ENCODE results near the gene AGAP3.
"Not testable (repeated sequence)": the region's sequence is repeated elsewhere in the genome, so short reads cannot be mapped to it uniquely, and the experiment has no call there.

Gene AGAP3

GRCh38 chr7:151085691-151086620 is at the start of gene AGAP3:
Gene AGAP3, plus strand, starts transcription at chr7:151086475. Its CDS starts 267 bp downstream, at chr7:151086742.
- DNase-seq, result peak; percentile 79

GRCh38 chr7:151038951-151039849 is 47.1 kb upstream of the AGAP3 start:
- peak; percentile 87 for DNase-seq

DNA sequence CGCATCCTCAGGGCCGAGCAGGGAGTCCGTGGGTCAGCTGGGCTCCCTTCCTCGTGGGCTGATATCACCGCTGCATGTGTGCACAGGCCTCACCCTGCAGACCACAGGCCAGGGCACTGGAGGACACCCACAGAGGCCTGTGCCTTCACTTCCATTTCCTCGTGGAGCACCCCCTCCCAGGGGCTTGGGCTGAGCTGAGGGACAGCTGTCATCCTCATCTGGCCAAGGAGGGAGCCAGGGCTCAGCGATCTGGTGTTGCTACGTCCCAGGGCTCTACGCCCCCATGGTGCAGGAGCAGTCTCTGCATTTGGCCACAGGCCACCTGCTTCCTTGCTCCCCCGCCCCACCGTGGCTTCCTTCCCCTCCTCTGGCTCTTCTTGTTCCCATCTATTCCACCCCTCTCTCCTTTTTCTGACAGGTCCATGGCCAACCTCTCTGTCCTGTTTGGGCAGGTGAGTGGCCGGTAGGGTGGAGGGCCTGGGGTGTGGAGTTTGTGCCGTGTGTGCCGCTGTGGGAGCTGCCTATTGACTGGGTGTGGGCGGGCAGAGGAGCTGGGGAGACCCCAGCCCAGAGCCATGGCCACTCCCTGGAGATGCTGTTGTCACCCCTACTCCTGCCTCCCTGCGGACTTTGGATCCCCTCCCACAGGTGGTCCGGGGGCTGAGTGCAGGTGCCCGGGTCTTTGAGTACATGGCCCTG is 46.3 kb upstream of the AGAP3 start:
- peak; percentile 59 for DNase-seq

GRCh38 chr7:151040616-151041375 is 45.5 kb upstream of the AGAP3 start:
- DNase-seq, result no peak

GRCh38 chr7:151043449-151043848 is 42.8 kb upstream of the AGAP3 start:
- DNase-seq, result not testable (repeated sequence)

GRCh38 chr7:151043959-151044358 is 42.3 kb upstream of the AGAP3 start:
- no peak for DNase-seq

GRCh38 chr7:151045262-151045661 is 41.0 kb upstream of the AGAP3 start:
- no peak for DNase-seq

DNA sequence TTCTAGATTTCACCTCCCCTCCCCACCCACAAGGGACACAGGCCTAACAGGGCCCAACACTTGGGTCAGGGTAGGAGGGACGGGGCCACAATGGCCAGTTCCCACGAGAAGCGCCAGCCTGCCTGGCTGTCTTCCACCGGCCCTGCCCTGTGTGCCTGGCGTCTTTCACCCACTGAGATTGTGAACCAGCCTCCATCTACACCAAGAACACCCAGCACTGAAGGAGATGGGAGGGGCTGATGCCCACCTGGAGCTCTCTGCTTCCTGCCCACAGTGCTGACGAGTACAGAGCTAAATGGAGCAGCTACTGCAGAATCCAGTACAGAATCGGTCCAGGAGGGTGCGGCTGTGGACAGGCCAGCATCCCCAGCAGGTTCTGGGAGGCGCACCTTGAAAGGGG is 40.3 kb upstream of the AGAP3 start:
- no peak for DNase-seq

DNA sequence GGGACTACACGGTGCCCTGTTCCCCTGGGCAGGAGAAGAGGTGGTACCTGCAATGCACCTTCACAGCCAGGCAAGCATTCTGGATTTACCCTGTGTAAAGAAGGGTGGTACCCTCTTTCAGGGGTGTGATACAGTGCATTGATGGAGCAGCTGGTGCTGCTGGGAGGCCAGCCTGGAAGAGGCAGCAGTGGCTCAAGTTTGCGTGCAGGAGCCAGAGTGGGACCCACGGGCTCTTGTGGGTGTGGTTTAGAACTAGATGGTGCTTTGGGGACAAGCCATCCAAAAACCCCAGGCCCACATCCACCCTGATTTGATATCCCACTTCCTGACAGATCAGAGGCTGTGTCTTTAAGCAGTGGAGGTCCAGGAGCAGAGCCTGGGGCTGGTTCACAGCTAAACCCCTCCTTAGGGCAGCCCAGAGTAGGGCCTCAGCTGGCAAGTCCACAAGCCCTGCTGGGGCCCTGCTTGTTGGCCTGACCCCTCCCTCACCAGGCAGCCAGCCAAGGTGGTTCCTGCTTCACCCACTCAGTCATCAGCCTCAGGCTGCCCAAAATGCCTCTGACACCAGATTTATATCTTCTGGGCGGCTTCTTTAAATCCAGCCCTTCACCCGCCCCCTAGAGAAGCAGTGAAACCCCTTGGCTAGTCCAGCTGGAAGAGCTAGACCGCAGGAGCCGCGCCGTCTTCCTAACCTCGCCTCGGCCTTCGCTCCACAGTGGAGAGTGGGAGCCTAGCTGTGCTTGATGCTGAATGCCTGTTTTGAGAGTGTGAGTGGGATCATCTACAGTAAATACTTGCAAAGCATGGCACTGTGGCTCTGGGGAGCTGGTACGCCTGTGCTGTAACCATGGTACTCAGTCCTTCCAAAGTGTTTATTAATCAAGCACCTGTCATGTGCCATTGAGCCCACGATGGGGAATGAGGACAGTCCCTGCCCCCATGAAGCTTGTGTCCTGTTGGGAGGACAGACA is 39.4 kb upstream of the AGAP3 start:
- DNase-seq, result no peak

GRCh38 chr7:151047976-151048815 is 38.1 kb upstream of the AGAP3 start, which contains the start of gene ASIC3:
Gene ASIC3, plus strand, starts transcription at chr7:151048531. Its CDS starts 355 bp downstream, at chr7:151048886.
- DNase-seq, result no peak

- DNase-seq, result no peak
Observed at GRCh38 chr7:151048911-151049463, 37.3 kb upstream of the AGAP3 start.

GRCh38 chr7:151051108-151051507 is 35.2 kb upstream of the AGAP3 start:
- DNase-seq, result peak; percentile 81

GRCh38 chr7:151053096-151053495 is 33.2 kb upstream of the AGAP3 start:
- DNase-seq, result no peak

DNA sequence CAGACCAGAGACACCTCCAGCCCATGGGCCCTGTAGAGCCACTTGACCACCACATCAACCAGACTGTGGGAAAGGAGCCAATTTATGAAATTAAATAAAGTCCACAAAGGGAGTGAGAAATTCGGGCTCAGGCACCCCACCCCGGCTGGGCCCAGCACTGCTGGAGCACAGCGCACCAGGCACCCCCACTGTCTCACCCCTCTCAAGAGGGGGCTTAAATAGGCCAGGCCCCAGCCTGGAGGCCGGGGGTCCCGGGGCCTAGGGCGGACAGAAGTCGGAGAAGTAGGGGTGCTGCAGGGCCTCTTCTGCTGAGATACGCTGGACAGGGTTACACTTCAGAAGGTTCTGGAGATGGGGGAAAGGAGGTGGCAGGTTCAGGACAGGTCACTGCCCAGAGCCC is 32.5 kb upstream of the AGAP3 start:
- no peak for DNase-seq

DNA sequence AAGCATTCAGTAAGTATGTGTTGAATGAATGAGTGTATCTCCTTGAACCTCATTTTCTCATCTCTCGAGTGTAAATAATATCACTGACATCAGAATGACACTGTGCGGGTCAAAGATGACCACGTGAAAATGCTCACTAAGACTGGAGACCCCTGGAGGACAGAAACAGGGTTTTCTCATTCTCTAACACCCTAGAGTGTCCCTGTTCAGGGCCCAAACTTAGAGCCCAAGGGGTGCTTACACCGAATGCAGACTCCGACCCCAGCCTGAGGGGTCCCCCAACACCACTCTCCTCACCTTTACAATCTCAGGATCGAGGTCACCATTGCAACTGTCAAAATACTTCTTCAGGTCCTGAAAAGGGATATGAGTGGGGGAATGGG is 30.0 kb upstream of the AGAP3 start:
- DNase-seq, result no peak

DNA sequence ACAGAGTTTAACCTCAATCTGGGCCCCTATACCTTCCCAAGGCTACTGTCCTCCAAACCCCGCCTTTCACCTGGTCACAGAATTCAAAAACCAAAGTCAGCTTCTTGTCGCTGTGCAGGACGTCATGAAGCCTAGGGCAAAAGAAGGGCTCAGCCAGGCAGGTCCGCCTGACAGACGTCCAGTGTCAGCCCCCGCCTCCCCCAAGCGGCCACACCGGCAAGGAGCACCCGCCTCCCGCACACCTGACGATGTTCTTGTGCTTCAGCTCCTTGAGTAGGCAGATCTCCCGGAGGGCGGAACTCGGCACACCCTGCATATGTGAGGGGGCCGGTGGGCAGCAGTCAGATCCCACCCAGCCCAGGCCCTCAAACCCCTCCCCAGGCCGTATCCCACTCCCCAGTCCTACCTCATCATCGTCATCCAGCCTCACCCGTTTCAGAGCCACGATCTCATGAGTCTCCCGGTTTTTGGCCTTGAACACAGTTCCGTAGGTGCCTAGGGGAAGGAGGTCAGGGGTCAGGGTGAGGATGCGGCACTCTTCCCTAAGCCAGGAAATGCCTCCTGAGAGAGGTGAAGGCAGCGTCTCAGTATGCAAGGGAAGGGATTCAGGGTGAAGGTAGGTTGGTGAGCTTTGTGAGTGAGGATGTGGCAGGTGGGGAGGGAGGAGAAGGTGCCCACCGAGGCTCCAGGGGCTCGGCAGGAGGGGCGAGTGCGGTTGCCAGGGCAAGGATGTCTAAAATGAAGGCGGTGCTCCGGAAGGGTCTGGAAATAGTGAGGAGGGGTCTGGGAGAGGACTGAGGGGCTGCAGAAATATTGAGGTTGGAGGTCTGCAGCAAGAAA is 29.4 kb upstream of the AGAP3 start:
- no peak for DNase-seq

GRCh38 chr7:151057506-151057988 is 28.7 kb upstream of the AGAP3 start, which contains the start of gene CDK5:
Gene CDK5, minus strand, starts transcription at chr7:151057897. Its CDS starts 49 bp downstream, at chr7:151057848.
- no peak for DNase-seq

Data from activated CD8-positive, alpha-beta memory T cell treated with anti-CD3 and anti-CD28 coated beads for 24 hours (primary cell).